ENCODE results near the gene RCCD1.
A peak's percentile ranks its signal among the peaks of the same experiment; 100 is the strongest.
"Not testable (repeated sequence)": the region's sequence is repeated elsewhere in the genome, so short reads cannot be mapped to it uniquely, and the experiment has no call there.

The RCCD1 gene

GRCh38 chr15:90954712-90955623 lies at the start of gene RCCD1:
Gene RCCD1 (plus strand): TSS chr15:90954884. CDS start chr15:90956735, 1,851 bp downstream.
- peak; percentile 58 for DNase-seq

GRCh38 chr15:90905306-90906180 lies 49.1 kb upstream of the RCCD1 start:
- DNase-seq: no peak

- DNase-seq: no peak
Measured at GRCh38 chr15:90906181-90906849, 48.4 kb upstream of the RCCD1 start.

- DNase-seq: no peak
Measured at GRCh38 chr15:90907051-90907660, 47.5 kb upstream of the RCCD1 start.

GRCh38 chr15:90907838-90908507 lies 46.7 kb upstream of the RCCD1 start:
- no peak for DNase-seq

- not testable (repeated sequence) for DNase-seq
Measured at GRCh38 chr15:90909449-90909848, 45.2 kb upstream of the RCCD1 start.

- no peak for DNase-seq
Measured at GRCh38 chr15:90909976-90910375, 44.7 kb upstream of the RCCD1 start.

GRCh38 chr15:90910441-90911301 lies 44.0 kb upstream of the RCCD1 start:
- DNase-seq: no peak

GRCh38 chr15:90911302-90911623 lies 43.4 kb upstream of the RCCD1 start:
- no peak for DNase-seq

GRCh38 chr15:90911906-90912769 lies 42.5 kb upstream of the RCCD1 start:
- DNase-seq: no peak

GRCh38 chr15:90912770-90913075 lies 42.0 kb upstream of the RCCD1 start:
- DNase-seq: no peak

GRCh38 chr15:90913398-90913944 lies 41.2 kb upstream of the RCCD1 start:
- DNase-seq: no peak

GRCh38 chr15:90914305-90915080 lies 40.2 kb upstream of the RCCD1 start:
- no peak for DNase-seq

GRCh38 chr15:90915216-90915807 lies 39.4 kb upstream of the RCCD1 start:
- no peak for DNase-seq

GRCh38 chr15:90915808-90916440 lies 38.8 kb upstream of the RCCD1 start:
- no peak for DNase-seq

- no peak for DNase-seq
Measured at GRCh38 chr15:90916461-90916860, 38.2 kb upstream of the RCCD1 start.

GRCh38 chr15:90917569-90917968 lies 37.1 kb upstream of the RCCD1 start:
- no peak for DNase-seq

GRCh38 chr15:90918034-90918788 lies 36.5 kb upstream of the RCCD1 start:
- no peak for DNase-seq

Measured in NCI-H510A treated with DMSO at 0.1 percent for 48 hours (cell line).